Colonic mucosa (tissue), 4 donors: Measurements from ENCODE around the gene HSD17B4. TPM values are rescaled to one million over a fixed set of nuclear protein-coding genes. Genes with fewer than 3 reads are reported as not detected.
"Not testable (repeated sequence)": the region's sequence is repeated elsewhere in the genome, so short reads cannot be mapped to it uniquely, and the experiment has no call there.

Source experiments
- DNase-seq: peaks from one replicate; pipeline ENCODE4 v3.0.0-alpha.2; 2020
- H3K27ac ChIP-seq: fragments of 200-600 bp; one replicate; pipeline ENCODE4 v1.8.0; 2021
- H3K27me3 ChIP-seq: fragments of 200-600 bp; one replicate; pipeline ENCODE4 v1.8.0; 2021
- H3K36me3 ChIP-seq: fragments of 200-600 bp; one replicate; pipeline ENCODE4 v1.8.0; 2021
- H3K4me1 ChIP-seq: fragments of 200-600 bp; one replicate; pipeline ENCODE4 v1.8.0; 2021; ENCODE audit warnings: mild to moderate bottlenecking
- H3K4me3 ChIP-seq: fragments of 200-600 bp; one replicate; pipeline ENCODE4 v1.8.0; 2021
- H3K9ac ChIP-seq, 2 donors: one replicate each; pipeline ENCODE4 v1.7.0; 2013; ENCODE audit warnings: control low read depth in 2 of 2, low read depth in 2 of 2, low read length in 2 of 2
- H3K9me3 ChIP-seq: fragments of 200-600 bp; one replicate; pipeline ENCODE4 v1.8.0; 2021
- CTCF ChIP-seq: fragments of 200-600 bp; IDR thresholded peaks from one replicate; pipeline ENCODE4 v1.8.0; 2022; ENCODE audit warnings: antibody characterized with exemption, mild to moderate bottlenecking
- intact Hi-C: fragments of 100-400 bp; cut with DNase I; formaldehyde crosslinking; loops from one replicate; pipeline ENCODE4 v1.14.1; 2022
- total RNA-seq, 2 donors: library from RNA; stranded (reverse); fragmentation: NEBNext Ultra II Directional in 1 of 2; extraction: Animal tissue kit (Norgen Biotek cat#: 25700) in 1 of 2; gene quantifications; one replicate each; pipeline ENCODE4 v1.2.1, GENCODE V29; 2021
- donor health status: healthy.
- donor health status: DM: no; HTN: no; CAD: no.
- donor health status: DM: no; HTN: no; CAD: no.

HSD17B4 gene
- total RNA-seq, 2 donors from 2014 or later, result 252 to 304 TPM

GRCh38 chr5:119470851-119471451, 18.7 kb downstream of the HSD17B4 start:
- H3K27me3 ChIP-seq, result no peaks in the 10 kb centered on the region
- H3K4me1 ChIP-seq, result no peaks in the 10 kb centered on the region
- peak; percentile 44 for TF ChIP-seq CTCF
- no peak for DNase-seq
- H3K9me3 ChIP-seq, result no peaks in the 10 kb centered on the region
- no peak overlapping the region for H3K9ac ChIP-seq
- intact Hi-C loops, result loop anchor here (10.0 kb wide), 2 partner anchors 274 to 984 kb away; no protein-coding TSS in a partner anchor
- H3K27ac ChIP-seq, result no peak overlapping the region
- no peaks in the 10 kb centered on the region for H3K36me3 ChIP-seq
- H3K4me3 ChIP-seq, result no peak overlapping the region

GRCh38 chr5:119473241-119473640, 20.9 kb downstream of the HSD17B4 start:
- H3K36me3 ChIP-seq, result no peaks in the 10 kb centered on the region
- TF ChIP-seq CTCF, result no peak
- intact Hi-C loops, result loop anchor here (10.0 kb wide), 2 partner anchors 272 to 982 kb away; no protein-coding TSS in a partner anchor

GRCh38 chr5:119476341-119476740, 24.0 kb downstream of the HSD17B4 start:
- Histone ChIP-seq H3K4me3 (no peak overlapping the region), H3K36me3 (no peaks in the 10 kb centered on the region), H3K4me1 (no peaks in the 10 kb centered on the region), H3K9me3 (no peaks in the 10 kb centered on the region), H3K27ac (no peak overlapping the region), H3K27me3 (no peaks in the 10 kb centered on the region), H3K9ac (no peak overlapping the region)
- DNase-seq, result no peak
- no peak for TF ChIP-seq CTCF
- intact Hi-C loops, result loop anchor here (10.0 kb wide), 2 partner anchors 268 to 978 kb away; no protein-coding TSS in a partner anchor

More at GRCh38 chr5:119473241-119473640, 20.9 kb downstream of the HSD17B4 start:
- no peak for DNase-seq
- Histone ChIP-seq H3K4me3 (no peak overlapping the region), H3K9me3 (no peaks in the 10 kb centered on the region), H3K9ac (no peak overlapping the region), H3K27ac (no peak overlapping the region), H3K4me1 (no peaks in the 10 kb centered on the region), H3K27me3 (no peaks in the 10 kb centered on the region)

- Histone ChIP-seq H3K9ac (no peak overlapping the region), H3K4me3 (no peak overlapping the region), H3K27me3 (no peaks in the 10 kb centered on the region), H3K9me3 (no peaks in the 10 kb centered on the region), H3K4me1 (no peaks in the 10 kb centered on the region), H3K36me3 (no peaks in the 10 kb centered on the region), H3K27ac (no peak overlapping the region)
- no peak for TF ChIP-seq CTCF
- intact Hi-C loops, result loop anchor here (10.0 kb wide), 2 partner anchors 266 to 976 kb away; no protein-coding TSS in a partner anchor
- no peak for DNase-seq
These were observed 26.5 kb downstream of the HSD17B4 start for GRCh38 chr5:119478781-119479180.

GRCh38 chr5:119480629-119481028, 28.3 kb downstream of the HSD17B4 start:
- H3K27ac ChIP-seq, intact Hi-C loops, DNase-seq, H3K4me1 ChIP-seq, H3K27me3 ChIP-seq, H3K4me3 ChIP-seq, H3K9ac ChIP-seq, H3K36me3 ChIP-seq, H3K9me3 ChIP-seq: not testable (repeated sequence)

- Histone ChIP-seq H3K4me3 (no peak overlapping the region), H3K9me3 (no peaks in the 10 kb centered on the region), H3K27me3 (no peaks in the 10 kb centered on the region), H3K36me3 (peaks cover 2% of the 10 kb centered on the region), H3K27ac (no peak overlapping the region), H3K4me1 (no peaks in the 10 kb centered on the region), H3K9ac (no peak overlapping the region)
- intact Hi-C loops, result no loop called here
- TF ChIP-seq CTCF, result no peak
- DNase-seq, result no peak
These were observed 30.9 kb downstream of the HSD17B4 start for GRCh38 chr5:119483155-119483554.
